ENCODE measurements around the gene UNC13B. TPM values are rescaled to one million over a fixed set of nuclear protein-coding genes. Genes with fewer than 3 reads are reported as not detected.
"Not testable (repeated sequence)": the region's sequence is repeated elsewhere in the genome, so short reads cannot be mapped to it uniquely, and the experiment has no call there.

UNC13B gene
- total RNA-seq, 1 donor = 25.3 TPM

- H3K9me3 ChIP-seq (ENCODE audit: low read depth, low read length) = no peaks in the 10 kb centered on the region
- H3K36me3 ChIP-seq (ENCODE audit: insufficient read depth, low read length) = no peaks in the 10 kb centered on the region
- TF ChIP-seq CTCF (IDR thresholded peaks at IDR 0.05; ENCODE audit: extremely low read depth, low read depth, low read length) = no peak
- H3K27me3 ChIP-seq (ENCODE audit: insufficient read depth, low read length) = no peaks in the 10 kb centered on the region
- no peak overlapping the region for H3K27ac ChIP-seq (ENCODE audit: low read depth, low read length)
- no peak overlapping the region for H2AFZ ChIP-seq (ENCODE audit: low read length)
- no peaks in the 10 kb centered on the region for H4K20me1 ChIP-seq (ENCODE audit: insufficient read depth, low read length)
- DNase-seq (ENCODE audit: insufficient read length, low spot score, missing footprints) = no peak
- H3K4me1 ChIP-seq (ENCODE audit: insufficient read depth, low read length) = peaks cover 3% of the 10 kb centered on the region
- no peak overlapping the region for H3K4me2 ChIP-seq (ENCODE audit: insufficient read depth, low read length)
- no peaks in the 10 kb centered on the region for H3K79me2 ChIP-seq (ENCODE audit: insufficient read depth, low read length)
- H3K4me3 ChIP-seq (ENCODE audit: insufficient read depth, low read length) = no peak overlapping the region
These were observed 5.0 kb upstream of the UNC13B start for GRCh38 chr9:35156781-35157180.

DNA sequence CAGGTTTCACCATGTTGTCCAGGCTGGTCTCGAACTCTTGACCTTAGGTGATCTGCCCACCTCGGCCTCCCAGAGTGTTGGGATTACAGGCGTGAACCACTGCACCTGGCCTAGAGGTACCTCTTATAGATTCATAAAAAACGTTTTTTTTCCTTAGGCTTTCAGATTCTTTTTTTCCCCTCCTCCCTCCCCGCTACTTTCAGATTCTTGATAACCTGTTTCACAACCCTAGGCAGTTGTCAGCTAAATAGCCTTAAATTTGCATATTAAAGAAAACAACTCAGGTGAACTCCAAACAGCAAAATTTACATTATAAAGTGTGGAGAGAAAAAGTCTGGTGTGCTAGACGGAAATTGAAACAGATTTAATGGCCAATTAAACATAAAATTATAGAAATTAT, 4.0 kb upstream of the UNC13B start:
- DNase-seq (ENCODE audit: insufficient read length, low spot score, missing footprints); H3K36me3 ChIP-seq (ENCODE audit: insufficient read depth, low read length); H3K79me2 ChIP-seq (ENCODE audit: insufficient read depth, low read length); H2AFZ ChIP-seq (ENCODE audit: low read length); H3K27ac ChIP-seq (ENCODE audit: low read depth, low read length); H3K4me3 ChIP-seq (ENCODE audit: insufficient read depth, low read length); H4K20me1 ChIP-seq (ENCODE audit: insufficient read depth, low read length); H3K4me1 ChIP-seq (ENCODE audit: insufficient read depth, low read length); H3K9me3 ChIP-seq (ENCODE audit: low read depth, low read length); H3K4me2 ChIP-seq (ENCODE audit: insufficient read depth, low read length); H3K27me3 ChIP-seq (ENCODE audit: insufficient read depth, low read length): not testable (repeated sequence)

GRCh38 chr9:35158501-35159280, 3.1 kb upstream of the UNC13B start:
- no peak overlapping the region for H3K4me3 ChIP-seq (ENCODE audit: insufficient read depth, low read length)
- H3K79me2 ChIP-seq (ENCODE audit: insufficient read depth, low read length) = peaks cover 10% of the 10 kb centered on the region
- H3K27me3 ChIP-seq (ENCODE audit: insufficient read depth, low read length) = no peaks in the 10 kb centered on the region
- no peak for DNase-seq (ENCODE audit: insufficient read length, low spot score, missing footprints)
- no peak overlapping the region for H3K4me2 ChIP-seq (ENCODE audit: insufficient read depth, low read length)
- H3K36me3 ChIP-seq (ENCODE audit: insufficient read depth, low read length) = no peaks in the 10 kb centered on the region
- H4K20me1 ChIP-seq (ENCODE audit: insufficient read depth, low read length) = no peaks in the 10 kb centered on the region
- no peaks in the 10 kb centered on the region for H3K9me3 ChIP-seq (ENCODE audit: low read depth, low read length)
- H3K27ac ChIP-seq (ENCODE audit: low read depth, low read length) = no peak overlapping the region
- H3K4me1 ChIP-seq (ENCODE audit: insufficient read depth, low read length) = peaks cover 11% of the 10 kb centered on the region
- no peak for TF ChIP-seq CTCF (IDR thresholded peaks at IDR 0.05; ENCODE audit: extremely low read depth, low read depth, low read length)
- no peak overlapping the region for H2AFZ ChIP-seq (ENCODE audit: low read length)

DNA sequence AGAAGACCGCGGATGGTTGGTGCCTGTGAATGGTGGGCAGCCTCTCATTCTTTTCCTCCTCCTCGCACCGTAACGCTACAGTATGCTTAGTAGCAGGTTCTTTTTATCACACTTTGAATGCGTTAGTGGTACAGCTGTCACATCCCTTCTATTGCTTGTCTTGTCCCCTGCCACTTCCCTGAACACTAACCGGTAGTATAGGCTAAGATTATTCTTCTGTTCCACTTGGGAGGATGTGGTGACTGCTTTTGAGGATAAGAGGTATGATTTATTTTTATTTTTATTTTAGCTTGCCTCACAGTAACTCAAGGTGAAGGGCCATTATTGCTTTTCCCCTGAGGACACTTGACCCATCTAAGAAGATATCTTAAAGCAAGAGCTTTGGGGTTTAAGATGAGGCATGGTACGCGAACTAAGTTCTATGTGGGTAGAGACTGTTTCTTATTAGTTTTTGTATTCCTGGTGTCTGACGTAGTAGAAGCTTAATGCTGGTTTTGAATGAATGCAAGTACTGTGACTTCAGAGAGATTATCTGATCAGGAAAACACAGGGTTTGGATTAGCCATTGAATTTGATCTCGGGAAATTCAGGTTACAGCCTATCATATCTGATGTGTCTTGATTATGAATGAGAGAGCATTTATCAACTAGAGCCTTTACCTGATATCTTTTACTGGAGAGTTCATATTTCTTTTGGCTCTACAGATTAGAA, 951 bp downstream of the UNC13B start:
- peak overlapping the region; percentile 94 for H2AFZ ChIP-seq (ENCODE audit: low read length)
- peak overlapping the region; percentile 94 for H3K4me2 ChIP-seq (ENCODE audit: insufficient read depth, low read length)
- no peaks in the 10 kb centered on the region for H3K9me3 ChIP-seq (ENCODE audit: low read depth, low read length)
- peaks cover 14% of the 10 kb centered on the region for H3K79me2 ChIP-seq (ENCODE audit: insufficient read depth, low read length)
- peak overlapping the region; percentile 93 for H3K4me3 ChIP-seq (ENCODE audit: insufficient read depth, low read length)
- no peaks in the 10 kb centered on the region for H4K20me1 ChIP-seq (ENCODE audit: insufficient read depth, low read length)
- TF ChIP-seq CTCF (IDR thresholded peaks at IDR 0.05; ENCODE audit: extremely low read depth, low read depth, low read length) = no peak
- no peaks in the 10 kb centered on the region for H3K27me3 ChIP-seq (ENCODE audit: insufficient read depth, low read length)
- no peaks in the 10 kb centered on the region for H3K36me3 ChIP-seq (ENCODE audit: insufficient read depth, low read length)
- DNase-seq (ENCODE audit: insufficient read length, low spot score, missing footprints) = no peak
- H3K4me1 ChIP-seq (ENCODE audit: insufficient read depth, low read length) = peaks cover 18% of the 10 kb centered on the region
- peak overlapping the region; percentile 52 for H3K27ac ChIP-seq (ENCODE audit: low read depth, low read length)
